GM08714 (cell line): ENCODE results near the gene UBE2E1.

Experiments used
- H3K4me3 ChIP-seq: fragments of 200-500 bp; sonication (Bioruptor generic); 2 replicates; pipeline ENCODE4 v1.5.1; 2014; ENCODE audit warnings: mild to moderate bottlenecking, low read length, inconsistent platforms
- ZNF274 ChIP-seq: IDR thresholded peaks from 2 replicates; pipeline ENCODE4 v1.6.1; 2012; ENCODE audit warnings: mild to moderate bottlenecking, low read depth, low read length

The UBE2E1 gene

DNA sequence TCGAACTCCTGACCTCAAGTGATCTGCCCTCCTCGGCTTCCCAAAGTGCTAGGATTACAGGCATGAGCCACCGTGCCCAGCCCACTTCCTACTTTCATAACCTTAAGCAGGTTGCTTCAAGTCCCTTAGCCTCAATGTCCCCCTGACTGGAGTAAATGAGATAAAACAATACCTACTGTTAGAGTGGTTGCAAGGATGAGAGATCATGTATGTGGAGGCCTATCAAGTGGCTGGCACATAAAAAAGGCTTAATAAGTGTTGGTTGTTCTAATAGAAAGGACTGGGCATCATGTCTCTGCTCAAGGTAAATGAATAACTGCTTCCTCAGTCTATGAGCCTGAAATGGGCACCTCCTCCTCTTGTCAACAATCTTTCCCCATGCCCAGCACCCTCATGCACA, 25.9 kb upstream of the UBE2E1 start:
- no peak overlapping the region for H3K4me3 ChIP-seq
- no peak for TF ChIP-seq ZNF274

DNA sequence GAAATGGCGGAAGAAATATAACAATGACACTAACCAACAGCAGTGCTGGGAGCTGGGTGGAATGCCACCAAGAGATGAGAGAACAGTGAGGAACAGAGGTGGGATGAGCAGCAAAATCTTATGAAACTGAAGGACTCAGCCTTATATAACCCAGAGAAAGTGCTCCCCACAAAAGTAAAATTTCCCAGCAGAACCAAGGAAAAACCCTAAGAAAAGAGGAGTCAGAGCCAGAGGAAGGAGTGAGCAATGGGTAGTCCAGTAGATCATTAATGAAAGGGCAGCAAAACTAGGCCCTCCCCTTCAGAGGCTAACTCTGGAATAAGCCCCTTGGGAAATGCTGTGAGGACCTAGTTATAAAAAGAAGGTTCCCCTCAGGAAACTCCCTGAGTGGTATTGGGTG, 24.7 kb upstream of the UBE2E1 start:
- no peak for TF ChIP-seq ZNF274
- no peak overlapping the region for H3K4me3 ChIP-seq

DNA sequence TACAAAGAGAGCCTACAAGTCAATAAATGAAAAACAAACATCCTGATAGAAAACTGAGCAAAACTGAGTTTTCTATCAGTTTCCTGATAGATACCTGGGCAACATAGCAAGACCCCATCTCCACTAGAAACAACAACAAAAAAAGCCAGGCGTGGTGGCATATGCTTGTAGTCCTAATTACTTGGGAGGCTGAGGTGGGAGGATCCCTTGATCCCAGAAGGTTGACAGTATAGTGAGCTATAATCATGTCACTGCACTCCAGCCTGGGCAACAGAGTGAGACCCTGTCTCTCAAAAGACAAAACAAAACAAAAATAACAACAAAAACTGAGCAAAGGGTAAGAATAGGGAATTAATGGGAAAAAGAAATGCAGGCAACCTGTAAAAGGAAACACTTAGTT, 23.9 kb upstream of the UBE2E1 start:
- H3K4me3 ChIP-seq = no peak overlapping the region
- TF ChIP-seq ZNF274 = no peak

DNA sequence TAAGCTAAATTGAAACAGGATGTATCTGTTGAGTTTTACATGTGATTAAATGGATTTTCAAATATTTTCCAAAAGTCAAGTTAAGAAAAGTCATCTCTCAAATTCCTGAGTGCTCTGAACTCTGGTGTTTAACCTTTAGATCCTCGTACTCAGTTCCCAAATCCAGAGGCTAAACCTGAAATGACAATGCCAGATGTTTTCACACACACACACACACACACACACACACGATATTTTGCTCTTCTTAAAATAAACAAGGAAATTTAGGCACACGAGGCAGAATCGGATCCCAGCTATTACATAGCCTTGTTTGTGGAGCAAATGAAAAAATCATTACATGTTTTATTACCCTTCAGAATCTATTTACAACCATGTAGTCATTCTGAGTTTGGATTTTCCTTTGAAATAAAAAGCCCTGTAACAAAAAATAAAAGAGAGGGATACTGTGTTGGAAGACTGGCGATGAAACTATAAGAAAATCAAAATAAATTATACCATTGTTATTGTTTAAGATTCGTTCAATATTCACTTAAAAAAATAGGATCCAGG, 20.6 kb upstream of the UBE2E1 start:
- no peak for TF ChIP-seq ZNF274

DNA sequence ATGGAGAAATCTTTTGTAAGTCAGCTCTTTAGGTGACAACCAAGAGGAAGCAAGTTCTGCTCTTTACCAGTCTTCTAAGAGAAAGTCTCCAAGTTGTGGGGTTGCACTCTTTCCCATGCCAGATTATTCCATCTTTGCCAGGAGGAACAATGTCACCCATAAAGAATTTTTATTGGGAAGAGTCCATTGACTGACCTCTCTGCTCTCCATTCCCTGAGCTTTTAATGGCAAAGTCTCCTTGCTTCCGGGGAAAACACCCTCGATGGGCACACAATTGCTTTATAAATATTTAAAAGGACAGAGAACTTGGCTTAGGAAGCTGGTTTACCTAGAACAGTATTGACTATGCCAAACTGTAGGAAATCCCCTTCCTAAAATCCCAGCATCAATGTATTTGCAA, 19.9 kb upstream of the UBE2E1 start:
- H3K4me3 ChIP-seq = no peak overlapping the region
- TF ChIP-seq ZNF274 = no peak

More for the DNA sequence above, 20.6 kb upstream of the UBE2E1 start:
- no peak overlapping the region for H3K4me3 ChIP-seq

DNA sequence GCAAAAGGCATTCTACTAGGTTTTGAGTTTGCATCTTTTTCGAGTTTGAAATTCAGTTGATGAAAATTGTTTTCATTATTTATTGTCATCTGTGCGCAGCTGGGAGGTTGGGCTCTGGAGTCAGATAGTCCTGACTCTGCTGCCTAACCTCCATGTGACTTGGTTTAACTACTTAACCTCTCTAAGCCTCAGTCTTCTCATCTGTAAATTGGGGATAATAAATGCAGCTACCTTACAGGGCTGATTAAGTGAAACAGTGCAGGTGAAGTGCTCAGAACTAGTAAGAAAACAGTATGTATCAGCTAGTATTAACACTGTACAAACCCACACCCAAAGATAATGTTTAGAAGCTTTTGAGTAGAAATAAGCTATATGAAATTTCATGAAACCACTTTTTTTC, 14.1 kb upstream of the UBE2E1 start:
- TF ChIP-seq ZNF274 = no peak
- no peak overlapping the region for H3K4me3 ChIP-seq

DNA sequence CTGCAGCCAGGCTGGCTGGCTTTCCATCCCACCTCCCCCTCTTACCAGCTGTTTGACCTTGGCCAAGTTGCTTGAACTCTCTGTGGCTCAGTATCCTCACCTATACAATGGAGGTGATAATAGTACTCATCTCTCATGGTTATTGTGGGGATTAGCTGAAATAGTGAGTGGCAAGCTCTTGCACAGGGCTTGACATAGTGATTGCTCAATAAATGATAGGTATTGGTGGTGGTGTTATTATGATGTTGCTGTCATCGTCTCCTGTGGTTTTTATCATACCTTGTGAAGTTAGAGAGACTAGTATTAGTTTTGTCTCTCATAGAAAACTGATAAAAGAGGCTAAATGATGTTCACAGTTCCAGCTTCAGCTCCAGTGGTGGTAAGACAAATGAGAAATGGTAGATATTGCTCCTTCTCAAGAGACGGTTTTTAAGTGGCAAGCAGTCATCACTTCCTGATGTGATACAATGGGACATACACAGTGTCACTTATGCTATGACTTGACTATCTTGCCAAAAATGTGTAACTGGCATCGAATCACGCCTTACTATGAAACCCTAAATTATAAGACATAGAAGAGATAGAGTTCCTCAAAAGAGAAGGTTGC, 12.1 kb upstream of the UBE2E1 start:
- TF ChIP-seq ZNF274 = no peak
- H3K4me3 ChIP-seq = no peak overlapping the region

DNA sequence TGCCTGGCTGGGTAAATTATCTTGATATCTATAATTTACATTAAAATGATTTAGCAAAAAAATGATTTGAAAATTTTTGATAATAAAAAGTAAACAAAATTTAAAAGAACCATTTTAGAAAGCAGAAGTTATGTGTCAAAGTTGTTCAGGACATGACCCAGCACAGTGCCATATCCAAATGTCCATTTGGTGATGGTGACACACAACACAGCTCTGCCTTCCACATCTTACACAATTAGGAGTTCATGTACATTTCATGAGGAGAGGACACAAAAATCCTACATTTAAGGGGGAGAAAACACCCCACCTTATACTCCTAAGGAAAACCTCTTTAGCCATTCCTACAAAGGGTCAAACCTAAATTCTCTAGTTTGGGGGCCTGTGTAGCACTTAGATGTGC, 10.7 kb upstream of the UBE2E1 start:
- H3K4me3 ChIP-seq = no peak overlapping the region
- no peak for TF ChIP-seq ZNF274

DNA sequence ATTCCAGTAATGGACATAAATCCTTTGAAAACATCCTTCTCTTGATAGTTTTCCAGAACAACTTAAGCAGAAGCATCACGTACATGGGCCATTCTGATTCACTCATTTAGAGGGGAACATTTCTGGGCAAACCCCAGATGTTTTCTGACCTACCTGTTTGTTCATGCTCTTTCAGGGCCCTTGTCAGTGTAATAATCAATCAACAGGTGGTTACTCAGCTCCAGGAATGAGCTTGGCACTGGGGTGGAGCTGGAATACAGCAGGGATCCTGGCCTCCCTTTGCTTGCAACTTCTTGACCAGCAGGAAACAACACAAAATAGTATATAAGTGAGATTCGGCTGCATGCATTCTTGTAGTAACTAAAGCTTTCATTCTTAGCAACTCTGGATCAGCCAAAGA, 9.2 kb upstream of the UBE2E1 start:
- H3K4me3 ChIP-seq = no peak overlapping the region
- no peak for TF ChIP-seq ZNF274

DNA sequence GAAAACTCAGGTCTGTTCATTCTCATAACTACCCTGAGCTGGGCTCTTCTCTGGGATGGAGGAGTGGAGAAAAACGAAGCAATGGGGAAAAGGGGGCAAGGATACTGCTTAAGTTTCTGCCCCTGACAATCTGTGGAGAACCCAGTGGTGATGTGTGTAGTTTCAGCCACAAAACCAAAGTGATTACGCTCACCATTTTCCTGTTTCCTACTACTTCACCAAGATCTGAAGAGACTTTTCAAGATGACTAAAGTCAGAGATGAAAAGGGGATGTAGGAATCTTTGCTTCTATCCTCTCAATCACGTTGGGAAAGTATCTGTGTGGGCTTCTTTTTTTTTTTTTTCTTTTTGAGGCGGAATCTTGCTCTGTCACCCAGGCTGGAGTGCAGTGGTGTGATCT, 8.3 kb upstream of the UBE2E1 start:
- no peak overlapping the region for H3K4me3 ChIP-seq
- TF ChIP-seq ZNF274 = no peak

DNA sequence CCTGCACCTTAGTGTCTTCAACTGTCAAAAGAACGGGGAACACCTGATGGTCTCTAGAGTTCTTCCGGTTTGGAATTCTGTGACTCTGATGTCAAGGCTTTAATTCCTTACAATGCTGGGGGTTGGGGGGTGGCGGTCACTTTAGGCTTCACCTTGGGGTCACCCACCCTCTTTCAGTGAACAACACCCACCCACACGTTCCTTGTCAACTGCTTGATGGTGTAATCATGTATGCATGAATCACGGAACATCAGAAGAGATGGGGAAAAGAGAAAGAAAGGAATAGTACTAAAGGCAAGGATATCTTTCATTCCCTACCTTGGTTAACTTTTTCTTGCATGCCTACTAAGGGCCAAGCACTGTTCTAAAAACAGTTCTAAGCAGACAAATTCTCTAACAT, 7.3 kb upstream of the UBE2E1 start:
- TF ChIP-seq ZNF274 = no peak
- H3K4me3 ChIP-seq = no peak overlapping the region

DNA sequence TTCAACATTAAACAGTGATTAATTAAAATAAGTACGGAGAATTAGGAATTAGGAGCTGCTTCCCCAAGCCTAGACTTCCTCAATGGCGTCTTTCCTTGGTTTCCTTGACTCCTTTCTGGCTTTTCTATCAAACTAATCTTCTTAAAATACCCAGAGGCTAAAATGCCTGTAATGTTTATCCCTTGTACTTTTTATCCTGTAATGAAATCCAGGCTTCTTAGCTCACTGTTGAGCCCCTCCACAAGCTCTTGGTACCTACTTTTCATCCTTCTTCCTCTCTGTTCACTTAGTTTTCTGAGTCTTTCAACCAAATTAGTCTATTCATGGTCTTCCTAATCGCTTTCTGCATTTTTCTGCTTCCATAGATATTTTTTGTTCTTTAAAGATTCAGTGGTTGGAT, 6.9 kb upstream of the UBE2E1 start:
- no peak overlapping the region for H3K4me3 ChIP-seq
- no peak for TF ChIP-seq ZNF274

DNA sequence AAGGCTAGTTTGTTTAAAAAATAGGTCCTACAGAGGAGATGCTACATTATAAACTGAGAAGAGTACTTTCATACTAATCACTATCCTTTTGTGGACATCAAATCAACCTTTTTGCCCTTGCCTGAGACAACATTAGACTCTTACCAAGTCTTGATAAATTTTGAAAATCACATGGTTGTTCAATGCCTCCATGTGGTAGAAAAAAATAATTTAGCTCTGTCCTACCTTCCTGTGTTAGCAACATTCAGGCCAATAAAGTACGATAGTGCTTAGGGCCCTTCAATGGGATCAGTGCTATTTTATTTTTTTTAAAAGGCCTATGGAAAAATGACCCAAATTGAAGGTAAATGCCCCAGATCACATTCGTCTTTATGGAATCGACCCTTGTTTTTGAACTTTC, 5.0 kb upstream of the UBE2E1 start:
- no peak overlapping the region for H3K4me3 ChIP-seq
- no peak for TF ChIP-seq ZNF274

DNA sequence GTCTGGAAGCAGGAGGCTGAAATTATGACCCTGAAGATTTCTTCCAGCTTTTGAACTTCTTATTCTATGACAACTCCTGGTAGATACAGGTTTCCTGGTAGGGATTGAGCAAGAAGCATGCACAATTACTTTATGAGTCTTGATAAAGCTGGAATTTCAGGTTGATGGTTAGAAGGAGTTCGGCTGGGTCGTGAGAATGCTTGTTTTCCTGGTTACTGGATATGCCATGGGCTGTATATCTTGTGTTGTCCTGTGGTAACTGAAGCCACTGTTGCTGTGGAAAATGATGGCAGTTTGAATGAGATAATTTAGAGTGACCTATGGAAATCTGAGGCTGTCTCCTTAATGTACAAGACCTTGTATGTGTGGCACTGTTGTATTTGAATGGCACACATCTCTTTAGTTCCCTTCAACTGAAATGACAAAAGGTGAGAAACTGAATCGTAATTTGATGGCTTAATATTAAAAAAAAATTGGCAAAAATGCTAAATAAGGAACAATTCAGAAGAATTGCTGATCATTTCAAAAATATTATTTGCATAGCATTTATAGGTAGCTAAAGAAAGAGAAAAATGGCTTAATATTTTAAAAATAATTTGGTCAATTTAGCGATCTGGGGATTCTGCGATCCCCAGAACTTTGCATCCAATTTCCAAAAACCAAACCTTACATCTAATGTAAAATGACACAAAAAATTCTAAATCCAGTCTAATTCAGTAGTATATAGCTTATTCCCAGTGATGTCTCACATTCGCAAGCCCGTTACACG, 1.1 kb upstream of the UBE2E1 start:
- H3K4me3 ChIP-seq = no peak overlapping the region

DNA sequence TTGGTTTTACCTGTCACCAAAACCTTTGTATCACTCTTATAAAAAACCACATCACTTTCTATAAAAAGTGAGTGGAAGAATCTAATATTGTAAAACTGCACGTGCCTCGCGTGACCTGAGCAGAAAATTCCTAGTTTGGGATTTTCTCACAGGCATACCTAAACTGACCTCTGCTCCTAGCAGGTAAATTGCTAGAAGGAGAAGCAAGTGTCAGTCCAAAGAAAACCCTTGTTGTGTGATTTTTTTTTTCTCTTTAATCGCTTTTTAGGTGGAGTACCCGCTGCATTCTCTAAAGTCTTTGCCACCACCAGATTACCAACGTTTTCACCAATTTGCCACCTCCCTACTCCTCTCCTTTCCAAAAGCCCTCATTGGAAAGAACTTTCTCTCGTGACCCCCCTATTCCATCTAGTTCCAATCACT, 534 bp upstream of the UBE2E1 start:
- no peak for TF ChIP-seq ZNF274
- peak overlapping the region; percentile 77 for H3K4me3 ChIP-seq

More for the DNA sequence above, 1.1 kb upstream of the UBE2E1 start:
- TF ChIP-seq ZNF274 = no peak
